Stimulated activated CD4-positive, alpha-beta T cell treated with anti-CD3 and anti-CD28 coated beads, Interleukin-1b, Interleukin-23, amount 100 ng/mL, for 48 hours (primary cell): ENCODE data around the gene HLA-DOA.

Experiments used
- DNase-seq: peaks from one replicate; pipeline ENCODE4 v3.0.0-alpha.2; 2020

HLA-DOA gene

GRCh38 chr6:32977272-32977952 is 32.0 kb downstream of the HLA-DOA start:
- DNase-seq: no peak

- DNase-seq: no peak
Observed at GRCh38 chr6:32976334-32977069, 32.9 kb downstream of the HLA-DOA start.

- no peak for DNase-seq
Observed at GRCh38 chr6:32975886-32976285, 33.5 kb downstream of the HLA-DOA start.

GRCh38 chr6:32974541-32975308 is 34.7 kb downstream of the HLA-DOA start:
- DNase-seq: no peak

GRCh38 chr6:32974016-32974333 is 35.4 kb downstream of the HLA-DOA start:
- peak; percentile 18 for DNase-seq

GRCh38 chr6:32973144-32974015 is 36.0 kb downstream of the HLA-DOA start:
- peak; percentile 54 for DNase-seq

- no peak for DNase-seq
Observed at GRCh38 chr6:32972353-32973143, 36.8 kb downstream of the HLA-DOA start.

GRCh38 chr6:32971581-32972352 is 37.6 kb downstream of the HLA-DOA start:
- peak; percentile 100 for DNase-seq

- no peak for DNase-seq
Observed at GRCh38 chr6:32971242-32971580, 38.2 kb downstream of the HLA-DOA start.

- peak; percentile 90 for DNase-seq
Observed at GRCh38 chr6:32970413-32971241, 38.8 kb downstream of the HLA-DOA start.

GRCh38 chr6:32969685-32970412 is 39.5 kb downstream of the HLA-DOA start:
- peak; percentile 86 for DNase-seq

- peak; percentile 80 for DNase-seq
Observed at GRCh38 chr6:32968867-32969684, 40.3 kb downstream of the HLA-DOA start.

GRCh38 chr6:32968093-32968866 is 41.1 kb downstream of the HLA-DOA start, which contains the start of gene BRD2:
TSS of gene BRD2 (plus strand) at chr6:32968594. CDS start at chr6:32972899, 4,305 bp downstream.
- DNase-seq: peak; percentile 97

- no peak for DNase-seq
Observed at GRCh38 chr6:32967151-32968091, 42.0 kb downstream of the HLA-DOA start.

- DNase-seq: no peak
Observed at GRCh38 chr6:32964776-32965175, 44.6 kb downstream of the HLA-DOA start.

GRCh38 chr6:32963866-32964265 is 45.5 kb downstream of the HLA-DOA start:
- DNase-seq: no peak
